Mucosa of descending colon (tissue), 3 donors: Measurements from ENCODE around the gene SH3GL2. TPM values are rescaled to one million over a fixed set of nuclear protein-coding genes. Genes with fewer than 3 reads are reported as not detected.

Experiments
- ATAC-seq: fragments of 200-7000 bp; cut with Tn5 transposase; one replicate; pipeline ENCODE4 v1.9.1; 2020; ENCODE audit warnings: mild to moderate bottlenecking, moderate library complexity
- DNase-seq, 3 donors: peaks; one replicate each; pipeline ENCODE4 v3.0.0-alpha.2; 2020
- H3K36me3 ChIP-seq: fragments of 200-600 bp; one replicate; pipeline ENCODE4 v1.8.0; 2021; ENCODE audit warnings: low read depth, mild to moderate bottlenecking
- H3K4me1 ChIP-seq: fragments of 200-600 bp; one replicate; pipeline ENCODE4 v1.8.0; 2021; ENCODE audit warnings: low read depth, mild to moderate bottlenecking
- H3K4me3 ChIP-seq: fragments of 200-600 bp; one replicate; pipeline ENCODE4 v1.8.0; 2021; ENCODE audit warnings: mild to moderate bottlenecking
- H3K9me3 ChIP-seq: fragments of 200-600 bp; one replicate; pipeline ENCODE4 v1.8.0; 2021; ENCODE audit warnings: mild to moderate bottlenecking
- intact Hi-C, 2 donors: fragments of 100-400 bp; cut with DNase I in 1 of 2; cut with micrococcal nuclease in 1 of 2; formaldehyde crosslinking; loops; one replicate each; pipeline versions ENCODE4 v1.11.0 to v1.11.1; 2022; cut with DNase I, micrococcal nuclease
- total RNA-seq, 3 donors: library from RNA; stranded (reverse); fragmentation: NEBNext Ultra II Directional in 2 of 3; extraction: Animal tissue kit (Norgen Biotek cat#: 25700) in 2 of 3; gene quantifications; one replicate each; pipeline versions ENCODE4 v1.2.1 to v1.2.4, GENCODE V29; 2021 to 2023
- TF ChIP-seq, protein P1 (sequence below): fragments of 200-600 bp; IDR thresholded peaks from one replicate; pipeline ENCODE4 v1.8.0; 2022; ENCODE audit warnings: antibody characterized with exemption, mild to moderate bottlenecking
- donor health status: DM: no; HTN: no; CAD: no; lungs with moderate emphysema.
- donor health status: DM: no; HTN: no; CAD: no.
- donor health status: DM: no; HTN: yes; CAD: no.

The SH3GL2 gene
- total RNA-seq, 3 donors from 2014 or later, result 0.38 to 0.73 (median 0.63) TPM

DNA sequence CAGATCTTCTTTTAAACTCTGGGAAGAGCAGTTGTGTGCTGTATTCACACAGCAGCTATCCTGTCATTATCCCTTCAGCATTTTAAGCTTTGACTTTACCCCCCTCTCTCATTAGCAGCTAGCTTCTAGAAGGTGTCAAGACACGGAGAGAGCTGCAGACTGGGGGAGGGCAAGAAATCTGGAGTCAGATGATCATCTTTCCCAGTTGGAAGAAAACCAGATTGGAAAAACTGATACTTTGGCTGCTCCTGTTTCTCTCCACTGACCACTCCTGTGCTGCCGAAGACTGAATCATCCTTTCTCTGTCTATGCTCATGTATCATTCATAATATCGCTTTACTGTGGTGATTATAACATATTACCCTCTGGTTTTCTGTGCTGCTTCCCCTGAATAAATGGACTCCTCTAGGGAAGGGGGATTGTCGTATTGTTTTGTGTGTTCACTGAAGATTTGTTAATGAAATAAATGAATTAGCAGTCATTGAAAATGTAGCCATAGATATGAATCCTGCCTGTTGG, 75.1 kb downstream of the SH3GL2 start:
- TF ChIP-seq, protein P1, sequence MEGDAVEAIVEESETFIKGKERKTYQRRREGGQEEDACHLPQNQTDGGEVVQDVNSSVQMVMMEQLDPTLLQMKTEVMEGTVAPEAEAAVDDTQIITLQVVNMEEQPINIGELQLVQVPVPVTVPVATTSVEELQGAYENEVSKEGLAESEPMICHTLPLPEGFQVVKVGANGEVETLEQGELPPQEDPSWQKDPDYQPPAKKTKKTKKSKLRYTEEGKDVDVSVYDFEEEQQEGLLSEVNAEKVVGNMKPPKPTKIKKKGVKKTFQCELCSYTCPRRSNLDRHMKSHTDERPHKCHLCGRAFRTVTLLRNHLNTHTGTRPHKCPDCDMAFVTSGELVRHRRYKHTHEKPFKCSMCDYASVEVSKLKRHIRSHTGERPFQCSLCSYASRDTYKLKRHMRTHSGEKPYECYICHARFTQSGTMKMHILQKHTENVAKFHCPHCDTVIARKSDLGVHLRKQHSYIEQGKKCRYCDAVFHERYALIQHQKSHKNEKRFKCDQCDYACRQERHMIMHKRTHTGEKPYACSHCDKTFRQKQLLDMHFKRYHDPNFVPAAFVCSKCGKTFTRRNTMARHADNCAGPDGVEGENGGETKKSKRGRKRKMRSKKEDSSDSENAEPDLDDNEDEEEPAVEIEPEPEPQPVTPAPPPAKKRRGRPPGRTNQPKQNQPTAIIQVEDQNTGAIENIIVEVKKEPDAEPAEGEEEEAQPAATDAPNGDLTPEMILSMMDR, result no peak

DNA sequence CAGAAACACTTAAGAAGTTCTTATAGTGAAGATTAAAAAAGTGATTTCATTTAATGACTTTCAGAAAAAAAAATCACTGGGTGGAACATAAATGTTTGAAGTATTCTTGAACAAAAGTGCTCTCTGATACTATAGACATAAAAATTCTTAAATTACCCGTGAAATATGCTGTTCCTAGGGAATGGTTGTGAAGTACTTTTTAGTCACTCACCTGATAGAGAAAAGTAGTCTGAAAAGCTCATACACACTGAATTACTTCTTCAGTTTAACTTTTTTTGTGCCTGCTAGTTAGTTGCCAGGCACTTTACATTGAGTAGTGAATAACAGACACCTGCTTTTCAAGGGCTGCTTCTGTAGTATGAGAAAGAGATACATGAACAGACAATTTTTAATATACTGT, 78.0 kb downstream of the SH3GL2 start:
- Histone ChIP-seq H3K4me1 (no peaks in the 10 kb centered on the region), H3K4me3 (no peak overlapping the region), H3K36me3 (no peaks in the 10 kb centered on the region), H3K9me3 (no peaks in the 10 kb centered on the region)
- TF ChIP-seq, protein P1, result no peak
- ATAC-seq, result no peak
- no peak for DNase-seq
- intact Hi-C loops, result no loop called here

More for the DNA sequence above, 75.1 kb downstream of the SH3GL2 start:
- Histone ChIP-seq H3K4me1 (no peaks in the 10 kb centered on the region), H3K4me3 (no peak overlapping the region), H3K9me3 (no peaks in the 10 kb centered on the region), H3K36me3 (no peaks in the 10 kb centered on the region)
- DNase-seq (no peak), ATAC-seq (no peak)
- intact Hi-C loops, result no loop called here

DNA sequence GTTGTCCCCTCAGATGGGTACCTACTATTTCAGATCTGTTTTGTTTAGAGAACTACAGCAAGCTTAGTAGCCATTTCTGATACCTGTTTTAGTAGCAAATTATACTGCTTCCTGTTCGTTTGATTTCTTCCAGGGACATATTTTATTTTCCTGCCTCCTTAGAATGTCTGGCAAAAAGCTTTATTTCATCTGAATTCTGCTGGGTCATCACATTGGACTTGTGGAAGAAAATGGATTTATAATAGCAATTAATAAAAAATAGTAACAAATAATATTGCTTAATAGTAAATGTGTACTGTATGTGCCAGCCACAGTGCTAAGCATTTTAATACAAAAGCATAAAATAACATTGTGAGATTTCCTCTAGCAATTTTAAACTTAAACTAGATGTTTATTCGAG, 79.4 kb downstream of the SH3GL2 start:
- intact Hi-C loops, result no loop called here
- Histone ChIP-seq H3K4me3 (no peak overlapping the region), H3K36me3 (no peaks in the 10 kb centered on the region), H3K9me3 (no peaks in the 10 kb centered on the region), H3K4me1 (no peaks in the 10 kb centered on the region)
- TF ChIP-seq, protein P1, result no peak
- ATAC-seq (no peak), DNase-seq (no peak)

DNA sequence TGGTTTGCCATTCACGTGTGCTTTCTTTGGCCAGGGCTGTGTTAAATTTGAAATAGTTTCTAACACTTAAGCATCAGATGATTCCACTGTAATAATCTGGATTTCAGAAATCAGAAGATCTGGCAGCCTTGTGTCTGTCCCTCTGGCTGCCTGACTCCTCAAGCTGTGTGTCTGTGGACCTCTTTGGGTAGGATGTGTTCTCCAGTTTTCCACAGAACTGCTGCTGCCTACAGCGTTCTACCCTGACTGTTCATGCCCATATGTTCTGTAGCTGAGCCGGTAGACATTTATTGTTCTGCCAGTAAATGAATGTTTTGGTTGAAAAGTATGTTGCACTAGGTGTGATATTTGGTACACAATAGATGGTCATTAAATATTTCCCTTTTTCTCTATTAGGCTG, 81.3 kb downstream of the SH3GL2 start:
- TF ChIP-seq, protein P1, result no peak

DNA sequence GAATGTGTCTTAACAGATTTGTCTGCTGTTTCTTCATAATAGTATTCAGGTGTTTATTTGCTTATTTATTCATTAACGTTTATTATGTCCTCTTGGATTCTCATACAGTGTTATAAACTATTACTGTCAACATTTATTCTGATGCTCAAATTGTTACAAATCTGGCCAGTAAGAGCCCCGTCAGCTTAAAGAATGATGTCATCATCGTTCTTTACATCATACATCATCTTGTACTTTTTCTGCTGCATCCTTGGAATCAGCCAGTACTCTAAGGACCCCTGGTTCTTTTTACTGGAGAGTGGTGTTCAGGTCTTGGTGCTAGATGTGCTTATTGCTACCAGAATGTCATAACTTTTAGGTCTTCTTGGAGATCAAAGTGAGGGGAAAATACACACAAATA, 86.6 kb downstream of the SH3GL2 start:
- H3K36me3 ChIP-seq, result no peaks in the 10 kb centered on the region
- TF ChIP-seq, protein P1, result no peak
- DNase-seq (no peak), ATAC-seq (no peak)
- intact Hi-C loops, result no loop called here
- no peak overlapping the region for H3K4me3 ChIP-seq
- H3K9me3 ChIP-seq, result no peaks in the 10 kb centered on the region
- no peaks in the 10 kb centered on the region for H3K4me1 ChIP-seq

More for the DNA sequence above, 81.3 kb downstream of the SH3GL2 start:
- Histone ChIP-seq H3K4me3 (no peak overlapping the region), H3K4me1 (no peaks in the 10 kb centered on the region), H3K9me3 (no peaks in the 10 kb centered on the region), H3K36me3 (no peaks in the 10 kb centered on the region)
- DNase-seq (no peak), ATAC-seq (no peak)
- intact Hi-C loops, result no loop called here

DNA sequence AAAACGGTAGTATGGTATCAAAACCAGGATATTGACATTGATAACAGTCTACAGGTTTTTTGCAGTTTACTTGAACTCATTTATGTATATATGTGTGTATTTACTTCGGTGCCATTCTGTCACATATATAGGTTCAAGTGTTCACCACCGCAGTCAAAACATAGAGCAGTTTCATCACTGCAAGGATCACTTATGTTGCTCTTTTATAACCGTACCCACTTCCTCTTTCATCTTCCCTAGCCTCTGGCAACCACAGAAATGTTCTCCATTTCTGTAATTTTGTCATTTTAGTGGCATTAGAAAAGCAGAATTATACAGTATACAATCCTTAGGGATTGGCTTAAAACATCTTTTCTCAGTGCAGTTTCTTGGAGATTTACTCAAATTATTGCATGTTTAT, 90.3 kb downstream of the SH3GL2 start:
- no peaks in the 10 kb centered on the region for H3K36me3 ChIP-seq
- ATAC-seq, result no peak
- intact Hi-C loops, result no loop called here
- H3K4me1 ChIP-seq, result no peaks in the 10 kb centered on the region
- no peak overlapping the region for H3K4me3 ChIP-seq
- TF ChIP-seq, protein P1, result no peak
- DNase-seq, result no peak
- H3K9me3 ChIP-seq, result no peaks in the 10 kb centered on the region
